ENCODE results near the gene PREB.

Gene PREB

GRCh38 chr2:27095745-27096651, 38.4 kb downstream of the PREB start:
- peak in 1 of 2 experiments; percentile 31 for DNase-seq (ENCODE audit: low read depth in 2 of 2)

- no peak for DNase-seq (ENCODE audit: low read depth in 2 of 2)
Observed at GRCh38 chr2:27095427-27095744, 39.0 kb downstream of the PREB start.

DNA sequence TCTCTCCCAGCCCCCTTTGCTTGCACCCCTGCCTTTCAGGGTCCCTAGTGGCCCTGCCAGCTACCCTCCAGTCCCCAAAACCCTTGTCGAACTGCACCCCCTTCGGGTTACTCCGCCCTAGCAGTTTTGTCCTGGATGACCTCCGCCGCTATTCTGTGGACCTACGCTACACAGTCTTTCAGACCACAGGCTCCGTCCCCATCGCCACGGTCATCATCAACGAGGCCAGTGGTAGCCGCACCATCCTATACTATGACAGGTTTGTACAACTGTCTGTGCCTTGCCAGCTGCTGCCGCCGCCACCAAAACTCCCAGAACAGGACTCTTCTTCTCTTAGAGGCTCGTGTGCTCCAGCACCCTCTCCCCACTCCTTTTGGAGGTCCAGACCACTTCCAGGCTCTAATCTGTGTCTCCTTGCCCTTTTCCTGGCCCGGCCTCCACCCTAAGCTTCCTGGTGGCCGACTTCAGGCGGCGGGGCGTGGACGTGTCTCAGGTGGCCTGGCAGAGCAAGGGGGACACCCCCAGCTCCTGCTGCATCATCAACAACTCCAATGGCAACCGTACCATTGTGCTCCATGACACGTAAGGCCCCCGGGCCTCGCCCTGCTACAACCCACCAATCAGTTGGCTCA, 40.0 kb downstream of the PREB start:
- DNase-seq (ENCODE audit: low read depth in 2 of 2): no peak

DNA sequence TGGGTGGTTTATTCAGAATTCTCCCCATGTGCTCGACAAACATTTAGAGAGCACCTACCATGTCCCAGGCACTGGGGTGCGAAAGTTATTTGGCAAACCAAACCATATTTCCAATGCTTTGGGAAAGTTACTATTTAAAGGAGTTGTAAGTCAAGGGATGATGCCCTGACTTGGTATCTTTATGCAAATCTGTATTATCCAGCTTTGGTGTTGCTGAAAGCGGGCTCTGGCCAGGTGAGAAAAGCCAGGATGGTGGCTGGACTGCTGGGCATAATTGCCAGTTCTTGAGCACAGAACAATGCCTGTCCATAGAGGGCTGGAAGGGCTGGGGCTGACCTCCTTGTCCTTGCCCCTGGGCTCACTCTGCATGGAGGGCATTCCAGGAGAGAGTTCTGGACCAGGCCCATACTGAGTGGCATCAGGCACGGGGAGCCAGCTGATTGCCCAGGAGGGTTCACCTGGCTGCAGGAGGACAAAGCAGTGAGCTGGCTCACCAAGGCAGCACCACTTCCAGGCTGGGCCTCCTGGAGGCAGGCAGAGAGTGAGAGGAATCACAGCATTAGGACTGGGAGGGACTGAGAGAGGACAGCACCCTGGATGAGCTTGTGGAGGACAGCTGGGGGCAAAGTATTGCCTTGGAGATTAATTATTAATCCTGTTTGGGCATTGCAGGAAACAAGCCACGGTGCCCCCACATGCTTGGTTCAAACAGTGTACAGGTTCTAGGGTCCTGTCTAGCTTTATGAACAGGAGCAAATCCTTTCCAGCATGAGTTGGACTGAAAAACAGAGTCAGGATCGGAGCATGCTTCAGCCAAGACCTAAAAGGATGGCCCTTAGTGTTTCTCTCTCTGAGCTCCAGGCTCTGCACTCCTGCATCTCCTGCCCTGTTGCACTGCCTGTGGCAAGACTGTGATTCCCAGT, 40.7 kb downstream of the PREB start:
- no peak for DNase-seq (ENCODE audit: low read depth in 2 of 2)

GRCh38 chr2:27092696-27093429, 41.6 kb downstream of the PREB start:
- DNase-seq (ENCODE audit: low read depth in 2 of 2): no peak

DNA sequence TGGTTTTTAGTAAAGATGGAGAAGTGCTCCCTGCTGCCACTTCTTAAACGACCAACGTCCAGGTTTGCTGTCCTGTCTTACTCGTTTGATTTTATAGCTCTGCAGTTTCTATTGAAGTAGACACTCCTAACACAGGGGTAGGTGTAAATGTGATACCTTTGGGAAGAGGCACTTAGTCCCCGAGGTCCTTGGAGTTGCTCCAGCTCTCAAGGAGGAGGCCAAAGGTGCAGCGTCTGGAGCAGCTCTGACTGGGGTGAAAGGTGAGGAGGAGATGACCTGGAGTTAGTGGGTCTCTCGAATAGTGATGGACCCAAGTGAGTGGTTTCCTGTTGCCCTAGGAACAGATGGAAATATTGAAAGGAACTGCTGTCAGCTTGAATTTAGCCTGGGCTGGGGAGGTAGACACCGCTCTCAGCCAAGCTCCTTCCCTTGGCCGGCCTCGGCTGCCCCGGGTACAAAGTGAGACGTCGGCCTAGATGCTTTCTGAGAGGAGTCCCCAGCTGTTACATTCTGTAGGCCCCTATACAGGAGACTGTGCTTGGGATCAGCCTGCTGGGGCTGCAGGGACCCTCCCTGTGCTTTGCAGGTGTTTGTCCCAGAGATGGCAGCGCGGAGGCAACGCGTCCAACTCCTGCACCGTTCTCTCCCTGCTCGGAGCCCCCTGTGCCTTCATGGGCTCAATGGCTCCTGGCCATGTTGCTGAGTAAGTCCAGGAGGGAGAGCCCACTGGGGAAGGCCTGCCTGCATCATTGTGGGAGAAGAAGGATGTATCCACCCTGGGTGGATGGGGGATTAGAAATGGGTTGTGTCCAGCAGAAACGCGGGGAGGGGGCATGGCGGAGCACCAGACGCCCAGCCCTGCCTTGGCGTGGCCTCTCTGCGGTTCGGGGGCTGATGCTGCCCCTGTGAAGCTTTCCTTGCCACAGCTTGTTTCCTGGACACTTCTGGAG, 42.4 kb downstream of the PREB start:
- no peak for DNase-seq (ENCODE audit: low read depth in 2 of 2)

DNA sequence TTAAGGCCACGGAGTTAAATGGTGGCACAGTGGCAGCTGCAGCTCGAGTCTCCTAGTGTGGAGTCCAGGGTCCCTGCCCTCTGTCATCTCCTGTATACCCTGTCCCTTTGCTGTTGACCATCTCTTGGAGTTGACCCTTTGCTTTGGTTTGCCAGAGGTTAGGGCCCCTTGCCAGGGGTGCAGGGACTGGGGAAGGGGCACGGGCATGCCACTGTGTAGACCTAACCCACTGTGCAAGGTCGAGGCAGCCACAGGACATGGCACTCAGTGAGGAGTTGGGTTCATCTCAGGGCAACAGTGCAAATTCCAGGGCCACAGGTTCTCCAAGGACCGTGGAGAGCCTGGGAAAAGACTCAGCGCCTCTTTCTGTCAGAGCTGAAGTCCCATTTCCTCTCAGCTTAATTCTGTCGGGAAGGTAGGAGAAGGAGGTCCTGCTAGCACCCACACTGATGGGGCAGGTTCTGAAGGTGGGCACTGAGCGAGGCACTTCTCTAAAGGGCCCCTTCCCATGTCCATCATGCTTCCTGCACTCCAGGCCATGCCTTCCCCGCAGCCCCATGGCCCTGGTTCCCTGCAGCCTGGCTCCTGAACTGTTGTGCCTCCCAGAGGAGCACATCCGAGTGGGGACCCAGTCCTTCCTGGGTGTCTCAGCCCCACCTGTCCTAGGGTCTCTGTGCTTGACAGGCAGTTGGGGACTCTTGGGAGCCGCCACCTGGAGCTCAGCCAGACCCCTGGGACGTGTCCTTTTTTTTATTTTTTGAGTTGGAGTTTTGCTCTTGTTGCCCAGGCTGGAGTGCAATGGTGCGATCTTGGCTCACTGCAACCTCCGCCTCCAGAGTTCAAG, 45.1 kb downstream of the PREB start:
- no peak for DNase-seq (ENCODE audit: low read depth in 2 of 2)

- no peak for DNase-seq (ENCODE audit: low read depth in 2 of 2)
Observed at GRCh38 chr2:27088634-27089033, 45.8 kb downstream of the PREB start.

DNA sequence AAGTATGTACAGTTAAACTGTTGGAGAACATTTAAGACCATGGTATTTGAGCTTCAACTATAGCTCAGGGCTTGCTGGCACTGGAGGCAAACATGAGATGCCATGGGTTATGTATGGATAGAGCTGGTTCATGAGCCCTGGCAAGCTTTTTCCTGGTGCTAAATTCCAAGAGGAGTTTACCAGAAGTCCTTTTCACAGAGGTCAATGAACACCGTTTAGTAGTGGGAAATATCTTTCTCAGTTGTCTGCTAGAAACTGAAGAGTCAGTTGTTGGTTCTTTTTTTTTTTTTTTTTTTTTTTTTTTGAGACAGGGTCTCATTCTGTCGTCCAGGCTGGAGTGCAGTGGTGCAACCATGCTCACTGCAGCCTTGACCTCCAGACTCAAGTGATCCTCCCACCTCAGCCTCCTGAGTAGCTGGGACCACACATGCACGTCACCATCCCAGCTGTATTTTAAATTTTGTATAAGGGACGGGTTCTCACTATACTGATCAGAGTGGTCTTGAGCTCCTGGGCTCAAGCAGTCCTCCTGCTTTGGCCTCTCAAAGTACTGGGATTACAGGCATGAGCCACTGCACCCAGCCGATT, 46.5 kb downstream of the PREB start:
- DNase-seq (ENCODE audit: low read depth in 2 of 2): no peak

GRCh38 chr2:27086724-27087593, 47.5 kb downstream of the PREB start, which contains the start of gene KHK:
KHK (plus strand) TSS chr2:27086772; CDS start chr2:27087260, 488 bp downstream.
- peak in 1 of 2 experiments; percentile 24 for DNase-seq (ENCODE audit: low read depth in 2 of 2)

DNA sequence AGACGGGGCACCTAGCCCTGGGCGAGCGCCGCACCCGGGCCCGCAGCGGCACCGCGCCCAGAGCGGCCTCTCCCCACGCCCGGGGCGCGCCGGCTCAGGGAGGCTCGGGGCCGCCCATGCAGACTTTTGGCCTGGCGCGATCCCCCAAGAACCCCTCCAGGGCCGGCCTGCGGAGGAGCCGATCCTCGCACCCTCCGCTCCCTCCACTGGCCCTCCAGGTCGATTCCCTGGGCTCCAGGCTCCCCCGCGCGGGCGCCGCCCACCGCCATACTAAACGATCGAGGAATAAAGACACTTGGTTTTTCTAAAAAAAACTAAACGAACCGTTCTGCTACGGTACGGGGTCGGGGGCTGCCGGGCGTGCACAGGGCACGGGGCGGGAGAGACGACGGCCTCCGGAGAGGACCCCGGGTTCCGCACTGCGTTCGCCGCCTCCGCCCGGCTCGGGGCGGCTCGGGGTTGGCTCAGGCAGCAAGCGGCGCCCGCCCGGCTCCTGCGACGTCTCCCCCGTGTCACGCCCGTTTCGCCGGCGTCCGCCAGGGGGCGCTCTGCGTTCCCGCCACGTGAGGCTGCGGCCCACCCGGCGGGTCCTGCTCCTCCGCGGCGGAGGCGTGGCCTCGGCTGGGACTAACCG, 48.2 kb downstream of the PREB start:
- DNase-seq (ENCODE audit: low read depth in 2 of 2): peak; percentile 95 to 97

- DNase-seq (ENCODE audit: low read depth in 2 of 2): peak in 1 of 2 experiments; percentile 32
Observed at GRCh38 chr2:27085673-27086089, 48.8 kb downstream of the PREB start.

GRCh38 chr2:27085062-27085672, 49.3 kb downstream of the PREB start:
- DNase-seq (ENCODE audit: low read depth in 2 of 2): no peak

DNA sequence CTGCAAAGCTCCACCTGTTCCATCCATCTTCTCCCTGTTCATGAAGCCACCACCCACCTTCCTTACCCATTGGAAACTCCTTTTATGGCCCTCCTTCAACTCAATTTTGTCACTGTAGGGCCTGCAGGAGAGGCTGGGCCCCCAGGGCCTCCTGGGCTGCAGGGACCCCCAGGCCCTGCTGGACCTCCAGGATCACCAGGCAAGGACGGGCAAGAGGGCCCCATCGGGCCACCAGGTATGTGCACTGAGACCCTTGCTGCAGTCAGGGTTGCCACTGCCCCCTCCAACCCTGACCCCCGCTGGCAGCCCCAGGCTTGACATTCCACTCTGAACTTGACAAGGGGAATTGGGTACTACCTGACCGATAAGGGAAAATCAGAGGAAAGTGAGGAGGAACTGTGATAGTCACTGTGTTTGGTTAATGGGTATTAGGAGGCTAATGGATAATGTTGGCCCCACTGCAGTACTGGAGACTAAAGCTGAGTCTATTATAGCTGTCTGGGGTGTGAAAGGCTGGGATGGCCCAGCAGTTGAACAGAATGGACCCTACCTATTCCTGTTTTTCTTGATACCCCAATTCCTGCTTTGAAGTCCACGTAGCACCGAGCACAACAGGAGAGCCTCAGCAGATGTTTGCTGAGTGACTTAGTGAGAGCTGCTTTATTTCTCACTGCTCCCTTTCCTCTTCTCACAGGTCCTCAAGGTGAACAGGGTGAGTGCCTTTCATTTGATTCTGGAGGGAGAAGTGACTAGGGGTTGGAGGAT, 50.0 kb downstream of the PREB start:
- DNase-seq (ENCODE audit: low read depth in 2 of 2): no peak

GRCh38 chr2:27083410-27084296, 50.8 kb downstream of the PREB start:
- DNase-seq (ENCODE audit: low read depth in 2 of 2): no peak
